Activated CD8-positive, alpha-beta memory T cell treated with anti-CD3 and anti-CD28 coated beads for 1 hour (primary cell): ENCODE data around the gene KANK4.

Experiments used
- DNase-seq, 2 donors: peaks; one replicate each; pipeline ENCODE4 v3.0.0-alpha.2; 2020; ENCODE audit warnings: low read depth in 1 of 2; ENCODE audit errors: extremely low read depth in 1 of 2

The KANK4 gene

DNA sequence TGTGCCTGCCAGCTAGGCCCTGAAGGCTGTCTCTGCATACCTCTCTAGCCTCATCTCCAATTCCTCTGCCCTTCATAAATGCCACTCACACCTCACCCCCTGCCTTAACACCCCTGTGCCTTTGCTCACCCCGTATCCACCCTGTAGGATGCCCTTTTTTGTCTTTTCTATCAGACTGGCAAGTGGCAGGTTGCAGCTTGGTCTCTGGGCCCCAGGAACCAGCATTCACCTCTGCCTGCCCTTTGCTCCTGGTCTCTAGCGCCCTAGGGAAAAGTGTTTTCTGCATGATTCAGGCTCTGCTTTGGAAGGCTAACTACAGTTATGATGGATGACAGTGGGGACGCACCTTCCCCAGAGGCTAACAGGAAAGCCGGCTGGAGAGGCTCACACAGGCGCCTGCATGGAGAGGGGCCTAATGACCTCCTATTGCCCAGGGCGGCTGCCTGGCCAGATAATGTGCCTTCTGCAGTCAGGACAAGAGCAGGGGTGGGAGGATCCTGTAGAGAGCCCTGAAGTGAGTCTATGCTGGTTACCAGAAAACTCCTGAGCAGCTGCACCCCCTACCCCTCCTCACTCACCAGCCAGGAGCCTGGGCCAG lies 11.2 kb downstream of the KANK4 start:
- DNase-seq = no peak

- no peak for DNase-seq
Observed at GRCh38 chr1:62307446-62307845, 11.8 kb downstream of the KANK4 start.

GRCh38 chr1:62306065-62306464 lies 13.2 kb downstream of the KANK4 start:
- no peak for DNase-seq

GRCh38 chr1:62304975-62305374 lies 14.3 kb downstream of the KANK4 start:
- no peak for DNase-seq

- DNase-seq = no peak
Observed at GRCh38 chr1:62304515-62304914, 14.7 kb downstream of the KANK4 start.

- no peak for DNase-seq
Observed at GRCh38 chr1:62301726-62302390, 17.4 kb downstream of the KANK4 start.

DNA sequence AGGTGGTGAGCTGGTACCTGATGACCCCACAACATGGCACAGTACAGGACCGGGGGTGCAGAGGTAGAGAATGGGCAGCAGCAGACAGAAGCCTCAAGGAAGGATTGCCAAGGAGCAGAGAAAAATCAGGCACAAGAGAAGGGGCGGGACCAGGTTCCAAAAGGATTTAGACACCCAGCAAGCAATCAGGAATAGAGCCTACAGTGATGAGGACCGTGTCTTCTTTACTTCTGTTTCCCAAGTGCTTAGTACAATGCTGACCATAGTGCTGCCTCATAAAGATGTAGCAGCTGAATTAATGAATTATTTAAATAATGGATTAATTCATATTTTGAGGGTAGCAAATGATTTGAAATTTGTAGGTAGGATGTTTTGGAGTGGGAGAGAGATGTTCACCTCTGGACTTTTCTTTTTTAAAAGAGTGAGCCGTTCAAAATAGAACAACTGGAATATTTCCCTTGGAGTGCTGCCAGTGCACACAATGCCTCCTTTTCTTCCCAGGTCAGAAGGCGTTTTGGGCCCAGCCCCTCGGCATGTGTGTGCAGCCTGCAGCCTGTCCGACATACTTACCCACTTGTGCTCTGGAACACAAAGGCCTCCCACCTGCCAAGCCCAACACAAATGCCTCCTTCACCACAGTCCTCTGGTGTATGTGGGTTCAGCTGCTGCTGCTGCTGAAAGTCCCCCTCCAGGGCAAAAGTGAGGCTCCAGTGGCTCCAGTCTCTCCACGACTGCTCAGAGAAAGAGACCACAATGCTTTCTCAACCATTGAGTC lies 19.6 kb downstream of the KANK4 start:
- no peak for DNase-seq

DNA sequence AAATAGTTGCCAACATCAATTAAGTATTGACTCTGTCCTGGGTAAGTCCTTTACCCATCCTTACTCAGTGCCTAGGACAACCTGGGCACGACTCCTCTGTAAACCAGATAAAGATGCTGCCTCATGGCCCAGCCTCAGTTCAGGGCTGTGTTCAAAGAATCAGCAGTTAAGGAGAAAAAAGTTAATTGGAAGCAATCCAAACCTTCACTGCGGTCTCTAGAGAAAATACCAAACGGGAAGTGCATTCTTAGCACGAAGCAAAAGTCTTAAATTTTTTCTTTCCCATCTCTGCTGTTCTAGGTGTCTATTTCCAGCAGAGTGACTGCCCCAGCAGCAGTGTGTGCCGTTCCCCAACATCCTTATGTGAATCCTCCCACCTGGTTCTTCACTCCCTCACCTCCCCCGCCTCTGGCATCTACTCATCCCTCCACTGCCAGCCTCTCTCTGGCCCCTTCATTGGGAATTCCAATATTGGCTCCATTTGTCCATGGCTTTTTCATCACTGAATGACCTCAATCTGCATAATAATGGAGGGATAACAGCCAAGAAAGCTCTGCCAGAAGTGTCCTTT lies 23.2 kb downstream of the KANK4 start:
- DNase-seq = no peak

DNA sequence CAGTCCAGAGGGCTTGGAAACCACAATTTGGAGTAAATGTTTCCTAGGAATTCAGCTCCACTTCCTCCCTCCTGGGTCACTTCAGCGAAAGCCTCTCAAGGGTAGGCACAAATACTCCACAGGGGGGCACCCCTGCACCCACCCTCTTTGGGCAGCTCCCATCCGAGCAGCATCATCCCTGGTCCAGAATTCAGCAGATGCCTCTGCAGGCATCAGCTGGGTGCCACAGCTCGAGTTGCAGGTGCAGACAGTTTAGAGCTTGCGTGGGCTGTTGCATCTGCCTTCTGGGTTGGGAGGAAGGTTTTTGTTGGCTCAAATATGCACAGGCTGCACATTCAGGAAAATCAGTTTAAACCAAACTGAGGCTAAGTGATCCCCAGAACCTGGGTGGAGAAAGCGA lies 25.0 kb downstream of the KANK4 start:
- no peak for DNase-seq

- no peak for DNase-seq
Observed at GRCh38 chr1:62288662-62289061, 30.6 kb downstream of the KANK4 start.

DNA sequence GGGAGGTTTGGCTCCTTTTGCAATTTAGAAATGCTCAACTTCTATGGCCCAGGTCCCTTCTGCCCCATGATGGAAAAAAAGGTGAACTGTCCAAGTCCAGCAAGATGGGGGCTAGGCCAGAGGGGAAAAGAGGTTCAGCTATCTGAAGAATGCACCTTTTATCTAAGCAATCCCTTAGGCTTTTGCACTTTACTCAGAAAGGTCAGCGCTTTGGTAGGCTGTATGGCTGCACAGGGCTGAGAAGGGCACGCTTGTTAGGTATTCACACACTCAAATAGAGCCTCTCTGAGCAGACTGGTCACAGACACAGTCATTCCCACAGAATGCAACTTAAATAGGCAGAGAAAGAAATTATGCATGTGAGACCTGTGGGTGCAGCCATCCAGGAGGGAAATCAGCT lies 31.0 kb downstream of the KANK4 start:
- DNase-seq = no peak

DNA sequence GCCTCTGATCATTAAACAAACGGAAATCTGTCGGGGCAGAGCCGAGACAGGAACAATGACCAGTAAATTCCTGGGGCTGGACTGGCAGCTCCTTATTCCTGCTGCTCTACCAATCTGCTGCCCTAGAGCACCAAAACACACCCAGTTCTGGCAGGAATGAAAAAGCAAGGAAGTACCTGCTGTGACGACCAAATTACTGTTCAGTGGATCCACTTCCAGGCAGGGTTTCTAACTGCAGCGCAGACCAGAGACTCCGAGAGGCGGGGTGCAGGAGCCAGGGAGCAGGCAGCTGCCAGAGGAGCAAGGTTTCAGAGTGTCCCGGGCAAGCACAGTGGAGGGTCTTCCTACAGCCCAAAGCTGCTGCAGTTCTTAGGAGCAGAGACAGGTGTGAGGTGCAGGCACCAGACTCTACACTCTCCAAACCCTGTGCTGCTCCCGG lies 32.4 kb downstream of the KANK4 start:
- no peak for DNase-seq

DNA sequence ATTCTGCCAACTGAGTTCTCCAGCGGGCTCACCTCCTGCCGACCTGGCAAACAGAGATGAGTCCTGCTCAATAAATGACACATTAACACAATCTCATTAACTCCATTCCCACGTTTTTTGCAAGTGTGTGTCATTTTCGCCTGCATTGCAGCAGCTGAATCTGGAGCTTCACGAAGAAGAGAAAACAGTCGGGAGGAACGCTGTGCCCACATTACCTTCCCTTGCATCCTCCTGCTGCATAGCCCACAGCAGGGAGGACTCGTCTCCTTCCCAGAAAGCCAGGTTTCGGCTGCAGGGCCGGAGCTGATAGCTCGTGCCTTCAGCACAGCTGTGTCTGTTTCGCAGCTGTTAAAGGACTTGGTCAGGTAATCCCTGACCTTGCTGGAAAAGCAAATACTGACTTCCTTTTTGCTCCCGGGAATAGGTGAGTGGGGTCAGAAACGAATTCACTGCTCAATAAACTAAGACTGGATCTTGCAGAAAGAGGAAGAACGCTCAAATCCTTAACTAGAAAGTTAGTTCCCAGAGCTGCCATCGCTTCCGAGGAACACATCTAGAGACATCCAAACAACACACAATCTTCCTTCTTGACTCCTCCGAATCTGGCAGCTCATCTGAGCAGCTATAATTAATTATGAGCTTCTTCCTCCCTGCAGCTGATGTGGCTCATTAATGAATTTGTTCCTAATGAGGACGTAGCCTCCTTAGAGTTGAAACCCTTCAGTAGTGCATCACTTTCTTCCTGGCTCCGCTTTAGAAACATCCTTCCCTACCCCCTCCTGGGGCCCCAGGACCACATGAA lies 33.0 kb downstream of the KANK4 start:
- no peak for DNase-seq

DNA sequence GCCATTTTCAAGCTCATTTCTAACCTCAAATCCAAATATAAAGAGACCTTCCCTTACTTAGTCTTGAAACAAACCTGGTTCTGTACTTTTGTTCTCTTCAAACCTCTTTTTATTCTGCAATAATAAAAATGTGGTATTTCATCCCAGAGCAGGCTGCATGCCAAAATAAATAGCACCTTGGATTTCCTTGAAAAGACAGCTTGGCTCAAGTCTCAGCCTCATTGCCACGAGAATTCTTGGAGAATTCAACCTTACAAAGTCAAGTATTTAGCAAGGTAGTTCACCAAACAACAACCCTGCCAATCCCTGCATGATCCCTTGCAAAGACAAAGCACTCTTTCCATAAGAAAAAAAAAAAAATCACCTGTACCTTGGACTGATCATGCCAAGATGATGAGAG lies 33.8 kb downstream of the KANK4 start:
- DNase-seq = no peak

DNA sequence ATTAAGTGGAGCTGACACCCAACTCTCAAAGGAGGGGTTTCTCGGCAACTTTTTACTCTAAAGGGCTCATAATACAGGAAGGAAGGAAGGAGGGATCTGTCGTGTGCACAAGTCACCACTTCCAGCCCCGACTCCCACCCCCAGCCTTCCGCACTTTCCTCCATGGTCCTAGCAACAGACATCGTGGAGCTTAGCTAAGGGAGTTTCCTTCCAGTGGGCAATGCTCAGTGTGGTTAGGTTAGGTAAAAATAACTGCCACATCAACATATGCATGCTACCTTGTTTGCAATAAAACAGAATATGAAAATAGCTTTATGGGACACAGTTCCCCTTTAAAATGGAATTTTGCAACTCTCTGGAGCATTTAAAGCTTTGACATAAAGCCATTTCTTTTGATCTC lies 35.2 kb downstream of the KANK4 start:
- DNase-seq = no peak

DNA sequence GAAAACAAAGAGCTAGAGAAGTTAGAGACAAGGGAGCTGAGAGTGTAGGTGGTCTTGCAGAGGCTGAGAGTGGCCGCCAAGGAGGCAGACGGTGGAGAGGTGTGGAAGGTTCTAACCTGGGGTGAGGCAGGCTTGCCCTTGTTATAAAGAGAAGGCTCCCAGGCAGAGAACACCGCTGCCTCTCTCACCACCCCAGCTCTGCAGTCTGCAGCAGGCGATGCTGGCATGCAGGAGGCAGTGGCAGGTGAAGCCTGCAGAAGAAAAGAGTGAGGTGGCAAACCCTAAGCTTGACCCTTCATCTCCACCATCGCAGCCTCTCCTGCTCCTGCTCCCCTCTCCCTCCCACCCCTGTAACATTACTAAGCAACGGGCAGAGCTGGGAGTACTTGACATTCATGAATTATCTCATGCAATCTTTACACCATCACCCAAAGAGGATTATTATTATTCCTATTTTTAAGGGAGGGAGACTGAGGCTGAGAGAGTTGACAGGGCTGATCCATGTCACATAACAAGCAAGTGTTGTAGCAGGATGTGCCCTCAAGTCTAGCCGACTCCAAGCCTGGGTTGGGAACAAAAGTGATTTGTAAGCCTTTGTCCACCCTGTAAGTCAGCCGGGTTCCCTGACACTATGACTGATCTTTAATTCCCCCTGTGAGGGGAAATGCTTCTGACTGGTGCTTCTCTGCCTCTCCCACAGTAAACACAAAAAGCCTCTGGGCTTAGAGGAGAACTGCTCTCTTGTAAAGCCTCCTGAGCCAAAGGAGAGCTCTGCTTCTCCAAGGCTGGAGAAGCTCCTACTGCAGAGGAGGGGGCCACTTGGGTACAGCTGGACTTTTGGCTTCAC lies 36.1 kb downstream of the KANK4 start:
- no peak for DNase-seq

DNA sequence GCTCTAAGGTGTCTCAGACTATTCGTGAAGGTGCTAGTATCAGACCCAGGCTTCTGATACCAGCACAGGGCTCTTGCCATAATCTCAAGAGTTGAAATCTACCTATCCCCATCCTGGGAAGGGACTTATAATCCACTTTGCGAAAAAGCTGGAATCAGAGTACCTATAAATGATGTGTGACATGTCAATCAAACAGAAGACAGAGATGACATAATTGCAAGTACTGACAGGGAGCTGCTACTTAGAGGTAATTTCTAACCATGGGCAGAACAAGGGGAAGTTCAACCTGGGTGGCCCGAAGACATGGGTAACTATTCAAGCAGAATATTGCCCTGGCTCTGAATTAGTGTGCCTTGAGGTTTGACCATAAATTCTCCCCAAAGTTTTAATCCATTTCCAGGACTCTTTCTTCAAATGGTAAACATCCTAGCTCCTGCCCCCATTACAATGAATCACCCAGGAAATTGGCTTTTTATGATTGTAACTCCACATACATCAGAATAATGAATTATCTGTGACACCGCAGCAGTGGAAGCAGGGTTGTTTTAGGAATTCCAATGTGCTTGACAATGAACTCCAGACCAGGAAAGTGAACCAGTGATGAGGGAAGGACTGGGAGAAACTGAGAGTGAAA lies 37.2 kb downstream of the KANK4 start:
- no peak for DNase-seq

- DNase-seq = no peak
Observed at GRCh38 chr1:62280960-62281465, 38.2 kb downstream of the KANK4 start.

DNA sequence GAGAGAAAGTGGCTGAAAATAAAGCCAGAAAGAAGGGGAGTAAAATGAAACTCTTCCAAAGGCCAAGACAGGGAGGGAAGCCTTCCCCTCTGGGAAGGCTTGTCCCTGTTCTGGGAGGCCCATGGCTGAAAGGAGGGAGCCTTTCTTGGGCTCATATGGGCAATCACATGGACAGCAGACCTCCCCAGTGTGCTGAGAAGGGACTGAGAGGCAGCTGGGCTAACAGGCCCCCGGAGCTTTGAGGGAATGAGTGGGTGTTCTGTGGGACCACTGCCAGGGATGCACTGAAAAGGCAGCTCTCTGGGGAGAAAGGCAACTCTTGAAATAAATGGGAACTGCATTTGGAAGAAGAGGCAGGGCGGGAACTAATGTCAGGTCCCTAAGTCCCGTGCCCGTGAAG lies 39.1 kb downstream of the KANK4 start:
- DNase-seq = no peak
